ENCODE data around the gene NPHP3.

Gene NPHP3

GRCh38 chr3:132722165-132723023 lies at the start of gene NPHP3:
TSS of gene NPHP3 (minus strand) at chr3:132722409. CDS start at chr3:132722355, 54 bp downstream.
- no peak; the same call in 1 of the 2 replicates for TF ChIP-seq CTCF (IDR thresholded peaks at IDR 0.05)

- TF ChIP-seq CTCF (IDR thresholded peaks at IDR 0.05) = no peak
These were observed 36.5 kb upstream of the NPHP3 start for GRCh38 chr3:132758740-132759139.

GRCh38 chr3:132756108-132756650 lies 34.0 kb upstream of the NPHP3 start:
- TF ChIP-seq CTCF (IDR thresholded peaks at IDR 0.05) = no peak

- TF ChIP-seq CTCF (IDR thresholded peaks at IDR 0.05) = no peak
These were observed 31.7 kb upstream of the NPHP3 start for GRCh38 chr3:132753946-132754345.

DNA sequence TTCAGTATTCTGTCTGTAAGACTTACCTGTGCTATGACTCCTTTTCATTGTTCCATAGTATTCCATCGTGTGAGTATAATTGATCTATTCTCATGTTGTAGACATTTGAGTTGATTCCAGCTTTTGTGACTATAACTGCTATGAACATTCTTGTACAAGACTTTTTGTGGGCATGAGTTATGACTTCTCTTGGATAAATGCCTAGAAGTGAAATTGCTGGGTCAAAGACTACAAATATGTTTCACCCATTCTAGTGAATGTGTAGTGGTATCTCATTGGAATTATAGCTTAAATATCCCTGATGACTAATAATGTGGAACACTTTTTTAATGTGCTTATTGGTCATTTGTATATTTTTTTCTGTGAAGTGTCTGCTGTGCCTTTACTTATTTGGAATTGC lies 27.6 kb upstream of the NPHP3 start:
- TF ChIP-seq CTCF (IDR thresholded peaks at IDR 0.05) = no peak

GRCh38 chr3:132738314-132738713 lies 16.1 kb upstream of the NPHP3 start:
- no peak for TF ChIP-seq CTCF (IDR thresholded peaks at IDR 0.05)

- no peak for TF ChIP-seq CTCF (IDR thresholded peaks at IDR 0.05)
These were observed 13.4 kb upstream of the NPHP3 start for GRCh38 chr3:132735589-132735988.

Measured in LNCAP (cell line).